NCI-H345 treated with DMSO at 0.1 percent for 48 hours (cell line): Measurements from ENCODE around the gene TMEFF2.
A peak's percentile ranks its signal among the peaks of the same experiment; 100 is the strongest.
"Not testable (repeated sequence)": the region's sequence is repeated elsewhere in the genome, so short reads cannot be mapped to it uniquely, and the experiment has no call there.

Source experiments
- DNase-seq: peaks from one replicate; lab custom pipeline; 2025; ENCODE audit not compliant: unreplicated experiment; lab: John Stamatoyannopoulos, UW

Gene TMEFF2

DNA sequence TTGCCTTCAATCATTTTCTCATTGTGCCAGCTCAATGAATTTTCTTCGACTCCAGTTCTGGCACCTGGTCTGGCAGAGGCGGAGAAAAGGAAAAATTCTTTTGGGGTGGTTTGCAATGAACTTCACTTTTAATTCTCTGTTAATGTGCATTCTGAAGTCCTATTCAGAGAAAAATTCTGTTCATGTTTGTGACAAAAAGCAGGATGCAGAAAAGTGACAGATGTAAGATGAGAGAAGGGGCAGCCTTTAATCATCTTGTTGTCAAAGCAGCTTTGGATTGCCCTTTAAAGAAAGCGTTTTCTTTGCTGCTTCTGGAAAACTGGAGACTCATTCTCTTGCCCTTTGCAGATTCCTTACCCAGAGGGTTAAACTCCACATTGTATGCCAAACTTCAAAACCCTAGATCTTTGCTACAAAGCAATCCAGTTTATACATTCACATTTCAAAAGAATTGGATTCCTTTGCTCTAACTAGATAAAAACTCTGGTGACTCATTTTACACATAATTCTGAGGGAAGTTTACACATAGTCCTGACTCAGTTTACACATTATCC is 253.3 kb downstream of the TMEFF2 start:
- no peak for DNase-seq

DNA sequence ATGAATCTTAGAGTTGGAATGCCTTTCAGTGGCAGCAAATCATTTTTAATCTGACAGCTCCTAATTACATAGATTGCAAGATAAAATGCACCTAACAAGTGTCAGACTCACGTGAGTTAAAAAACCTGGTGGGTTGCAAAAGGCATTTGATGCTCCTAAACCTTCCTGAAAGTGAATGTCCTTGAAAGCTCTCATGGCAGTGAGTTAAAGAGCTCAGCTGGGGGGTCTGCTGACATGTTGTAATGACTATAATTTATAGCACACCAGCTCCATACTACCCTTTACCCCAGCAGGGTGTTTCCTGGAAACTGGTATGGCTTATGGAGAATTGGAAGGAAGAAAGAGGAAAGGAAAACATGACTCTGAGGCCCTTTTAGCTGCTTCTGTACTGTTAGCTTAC is 256.0 kb downstream of the TMEFF2 start:
- DNase-seq, result no peak

DNA sequence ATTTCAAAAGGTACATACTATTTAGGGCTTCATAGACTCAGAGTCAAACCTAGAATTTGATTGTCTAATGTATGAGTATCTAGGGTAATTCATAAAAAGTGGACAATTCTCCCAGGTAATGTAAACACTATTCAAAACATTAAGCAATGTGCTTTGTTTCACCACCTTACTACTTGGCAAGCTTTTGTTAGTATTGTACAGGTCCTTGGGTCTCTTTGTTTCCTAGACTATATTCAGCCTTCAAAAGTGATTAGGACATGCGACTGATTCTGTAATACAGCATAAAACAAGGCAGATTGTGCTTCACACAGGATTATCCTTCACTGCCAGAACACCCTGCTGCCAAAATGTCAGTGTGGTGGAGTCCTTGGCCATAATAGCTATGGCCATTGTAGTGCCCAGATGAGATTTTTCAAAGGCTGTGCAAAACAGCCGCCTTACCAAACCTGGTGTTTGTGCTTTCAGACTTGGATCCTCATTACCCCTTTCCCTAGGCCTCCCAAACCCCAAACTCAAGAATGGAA is 257.8 kb downstream of the TMEFF2 start:
- DNase-seq, result no peak

DNA sequence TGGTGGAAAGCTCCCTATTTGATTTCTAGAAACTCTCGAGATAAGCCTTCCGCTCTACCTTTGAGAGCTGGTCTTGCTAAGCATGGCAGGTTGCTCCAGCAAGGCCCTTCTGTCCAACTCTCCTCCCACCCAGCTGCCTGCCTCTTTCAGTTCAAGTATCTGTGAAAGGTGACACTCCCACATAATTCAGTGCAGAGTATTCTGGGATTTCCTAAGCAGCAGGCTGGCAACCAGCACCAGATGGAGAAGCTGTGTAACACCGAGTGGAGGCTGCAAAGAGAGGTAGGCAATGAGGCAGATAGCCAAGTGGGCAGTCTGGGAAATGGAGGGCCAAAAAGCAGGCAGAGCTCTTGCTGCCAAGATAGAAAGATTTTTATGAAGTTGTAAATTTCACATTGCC is 259.5 kb downstream of the TMEFF2 start:
- DNase-seq, result peak; percentile 66

DNA sequence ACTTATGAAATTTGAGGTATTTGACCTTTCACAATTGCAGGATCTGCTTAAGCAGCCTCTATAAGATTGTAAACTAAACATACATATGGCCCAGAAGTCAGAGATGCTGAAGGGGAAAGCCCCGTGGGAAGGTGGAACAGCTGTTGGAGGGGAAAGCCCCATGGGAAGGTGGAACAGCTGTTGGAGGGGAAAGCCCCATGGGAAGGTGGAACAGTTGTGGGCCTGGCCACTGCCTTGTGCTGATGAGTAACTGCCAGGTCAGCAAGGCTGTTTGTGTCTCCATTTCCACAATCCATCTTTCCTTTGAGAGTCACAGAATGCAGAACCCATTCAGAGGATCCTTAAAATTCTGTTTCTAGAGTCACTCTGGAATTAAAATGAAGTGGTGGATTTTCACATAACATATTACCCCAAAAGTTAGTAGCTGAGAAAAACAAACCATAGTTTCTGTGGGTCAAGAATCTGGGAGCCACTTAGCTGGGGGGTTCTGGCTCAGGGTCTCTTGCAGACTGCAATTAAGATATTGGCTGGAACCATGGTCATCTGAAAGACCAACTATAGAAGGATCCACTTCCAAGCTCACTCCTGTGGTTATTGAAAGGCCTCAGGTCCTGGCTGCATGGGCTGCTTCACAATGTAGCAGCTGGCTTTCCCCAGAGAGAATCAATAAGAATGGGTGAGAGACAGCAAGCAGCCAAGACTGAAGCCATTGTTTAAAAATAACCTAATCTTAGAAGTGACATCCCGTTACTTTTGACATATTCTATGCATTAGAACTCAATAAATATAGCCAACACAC is 261.2 kb downstream of the TMEFF2 start:
- no peak for DNase-seq

DNA sequence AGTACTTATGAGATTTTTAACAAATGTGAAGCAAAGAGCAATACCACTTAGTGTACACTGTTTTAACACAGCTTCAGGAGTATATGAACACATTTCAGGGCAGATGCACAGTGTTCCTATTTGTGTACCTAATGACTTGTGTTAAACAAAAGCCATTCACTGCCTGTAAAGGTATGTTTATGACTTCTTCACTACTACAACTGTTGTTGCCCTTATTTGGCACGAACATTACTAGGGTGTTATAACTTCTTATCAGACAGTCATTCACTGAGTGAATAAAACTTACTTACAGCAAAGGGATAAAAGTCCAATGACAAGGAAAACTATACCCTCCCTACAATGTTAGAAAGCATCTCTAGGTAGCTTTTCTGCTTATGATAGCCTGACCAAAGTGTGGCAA is 262.4 kb downstream of the TMEFF2 start:
- no peak for DNase-seq

DNA sequence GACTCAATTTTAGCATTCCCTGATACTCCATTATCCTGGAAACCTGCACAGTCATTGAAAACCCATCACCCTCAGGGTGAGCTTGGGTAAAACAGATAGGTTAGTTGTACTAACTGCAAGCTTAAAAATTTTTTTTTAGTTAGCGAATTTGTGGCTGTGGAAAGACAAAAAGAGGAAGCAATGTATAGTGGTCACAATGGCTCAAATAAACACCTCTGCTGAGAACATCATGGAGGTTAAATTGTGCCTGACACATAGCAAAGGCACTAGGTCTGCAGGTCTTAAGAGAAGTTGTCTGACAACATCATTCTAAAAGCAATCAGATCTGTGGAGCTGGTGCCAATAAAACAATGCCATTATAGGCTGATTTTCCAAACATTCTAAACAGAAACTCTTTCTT is 263.4 kb downstream of the TMEFF2 start:
- DNase-seq, result no peak

DNA sequence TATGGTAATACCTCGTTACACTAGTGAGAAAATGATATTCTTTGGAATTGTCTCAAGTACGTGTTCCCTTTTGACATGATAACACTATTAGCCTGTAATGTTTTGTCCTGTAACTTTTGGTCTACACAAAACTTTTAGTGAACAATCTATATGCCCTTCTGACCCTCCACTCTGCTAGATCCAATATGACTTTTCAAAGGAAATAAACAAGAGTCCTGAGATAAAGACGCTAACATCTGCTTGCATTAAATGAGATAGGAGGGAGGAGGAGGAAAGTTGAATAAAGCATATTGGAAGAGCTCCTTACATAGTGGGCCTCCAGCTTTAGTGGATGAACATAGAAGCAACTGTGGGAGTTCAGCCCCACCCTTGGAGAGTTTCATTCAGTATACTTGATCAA is 264.5 kb downstream of the TMEFF2 start:
- DNase-seq, result no peak

DNA sequence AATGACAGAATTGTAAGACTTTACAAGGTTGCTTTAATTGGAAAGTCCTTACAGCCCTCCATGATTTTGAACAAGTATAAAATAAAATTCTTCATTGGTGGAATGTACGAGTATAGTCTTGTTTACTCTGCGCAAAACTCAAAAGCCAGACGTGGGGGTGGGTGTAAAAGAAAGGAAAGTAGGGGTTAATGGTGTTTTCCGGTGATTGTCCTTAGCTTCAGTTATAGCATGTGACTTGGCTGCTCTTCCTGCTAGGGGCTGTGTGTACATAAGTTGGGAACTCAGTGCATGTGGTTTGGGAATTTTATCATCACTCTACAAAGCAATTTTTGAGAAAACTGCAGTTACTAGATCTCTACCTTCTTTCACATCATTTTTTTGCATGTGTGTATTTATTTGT is 265.4 kb downstream of the TMEFF2 start:
- DNase-seq, result no peak

DNA sequence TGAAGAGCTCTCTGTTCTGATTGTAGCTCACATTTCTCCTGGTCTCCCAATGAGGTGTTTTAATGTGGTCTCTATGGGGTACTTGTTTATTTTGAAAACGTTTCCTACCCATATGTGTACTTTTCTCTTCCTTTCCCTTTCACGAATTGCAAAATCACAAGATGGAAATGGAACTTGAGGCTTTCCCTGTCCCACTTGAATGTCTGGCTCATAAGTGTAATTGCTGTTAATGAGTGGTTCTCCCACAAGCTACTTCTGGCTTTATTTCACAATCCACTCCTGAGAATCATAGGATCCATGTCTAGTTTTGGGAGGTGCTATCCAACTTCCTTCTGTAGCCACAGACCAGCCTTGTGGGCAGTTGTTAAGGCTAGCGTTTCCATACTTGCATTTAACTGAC is 266.7 kb downstream of the TMEFF2 start:
- DNase-seq, result no peak

DNA sequence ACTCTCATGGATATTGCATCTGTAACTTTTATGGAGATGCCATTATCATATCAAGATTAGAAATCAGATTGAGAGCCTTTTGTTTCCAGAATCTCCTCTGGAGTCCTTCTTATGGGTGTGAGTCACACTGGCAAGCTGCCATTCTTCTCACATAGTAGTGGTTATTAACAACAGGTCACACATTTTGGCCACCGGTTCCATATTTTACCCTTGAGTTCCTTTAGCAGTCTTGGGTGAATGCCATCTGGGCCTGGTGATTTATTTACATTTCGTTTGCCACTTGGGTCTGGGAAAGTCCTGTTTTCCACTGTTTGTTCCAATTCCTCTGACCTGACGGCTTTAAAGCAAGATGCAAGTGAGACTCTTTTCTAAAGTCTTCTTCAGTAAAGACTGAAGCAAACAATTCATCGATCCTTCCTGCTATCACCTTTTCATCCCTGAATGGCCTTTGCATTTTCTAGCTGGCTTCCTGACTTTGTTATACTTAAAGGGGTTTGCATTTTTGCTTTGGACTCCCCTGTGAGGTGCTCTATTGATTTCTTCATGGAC is 267.3 kb downstream of the TMEFF2 start:
- DNase-seq, result no peak

DNA sequence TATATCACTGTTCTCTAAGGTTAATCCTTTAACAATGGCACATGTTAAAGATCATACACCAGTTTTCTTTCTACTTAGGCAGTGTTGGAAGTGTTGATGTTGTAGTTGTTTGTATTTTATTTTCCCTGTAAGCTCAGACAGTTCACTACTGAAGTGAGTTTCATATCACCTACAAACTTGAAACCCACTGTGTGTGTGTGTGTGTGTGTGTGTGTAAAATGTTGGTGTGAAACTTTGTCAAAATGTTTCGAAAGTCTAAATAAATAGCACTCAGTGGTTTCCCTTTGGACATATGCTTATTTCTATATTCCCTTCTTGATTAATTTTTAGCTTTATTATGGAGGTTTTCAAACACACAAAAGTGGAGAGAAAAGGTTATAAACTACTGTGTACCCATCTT is 268.1 kb downstream of the TMEFF2 start:
- DNase-seq, result no peak

DNA sequence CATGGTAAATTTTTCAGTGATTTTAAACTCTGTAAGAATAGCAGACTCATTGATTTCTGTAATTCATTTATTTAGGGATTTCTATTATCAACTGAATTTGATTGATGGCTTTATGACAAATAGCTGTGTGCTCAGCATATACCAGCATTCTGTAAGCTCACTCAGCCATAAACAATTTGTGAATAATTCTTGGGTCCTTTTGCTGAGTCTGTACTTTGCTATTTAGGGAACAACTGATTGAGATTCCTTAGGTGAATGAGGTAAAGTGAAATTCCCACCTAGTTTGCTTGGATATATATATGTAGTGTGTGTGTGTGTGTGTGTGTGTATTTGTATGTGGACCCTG is 271.1 kb downstream of the TMEFF2 start:
- DNase-seq, result no peak

DNA sequence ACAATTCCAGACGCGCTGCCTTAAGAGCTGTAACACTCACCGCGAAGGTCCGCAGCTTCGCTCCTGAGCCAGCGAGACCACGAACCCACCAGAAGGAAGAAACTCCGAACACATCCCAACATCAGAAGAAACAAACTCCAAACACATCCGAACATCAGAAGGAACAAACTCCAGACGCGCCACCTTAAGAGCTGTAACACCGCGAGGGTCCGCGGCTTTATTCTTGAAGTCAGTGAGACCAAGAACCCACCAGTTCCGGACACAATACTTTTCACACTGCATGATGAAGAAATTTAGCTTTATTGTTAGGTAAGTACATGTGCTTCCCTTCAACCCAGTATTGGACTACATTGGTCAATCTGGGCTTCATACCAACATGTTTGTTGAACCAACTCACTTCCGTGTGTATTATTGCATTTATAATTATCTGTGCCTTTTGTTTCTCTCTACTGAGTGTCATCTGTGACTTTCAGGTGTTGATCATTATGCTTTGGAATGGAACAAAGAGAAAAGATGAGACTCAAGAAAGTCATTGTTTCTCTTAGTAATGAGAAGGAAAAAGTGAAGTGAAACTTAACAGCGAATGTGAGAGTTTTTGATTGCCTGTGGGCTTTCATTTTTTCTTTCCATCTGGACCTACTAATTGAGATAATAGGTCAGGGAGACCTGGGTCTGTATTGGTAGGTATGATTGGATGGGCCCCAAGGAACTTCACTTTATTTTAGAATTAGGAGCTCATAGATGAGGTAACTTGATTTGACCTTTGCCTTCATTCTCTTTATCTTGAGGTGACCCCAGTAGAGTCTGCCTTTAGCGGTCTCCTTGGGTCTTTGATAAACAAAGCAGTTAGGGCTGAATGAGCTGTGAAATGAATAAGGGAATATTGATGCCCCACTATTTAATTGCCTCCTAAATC is 271.7 kb downstream of the TMEFF2 start:
- DNase-seq, result no peak

DNA sequence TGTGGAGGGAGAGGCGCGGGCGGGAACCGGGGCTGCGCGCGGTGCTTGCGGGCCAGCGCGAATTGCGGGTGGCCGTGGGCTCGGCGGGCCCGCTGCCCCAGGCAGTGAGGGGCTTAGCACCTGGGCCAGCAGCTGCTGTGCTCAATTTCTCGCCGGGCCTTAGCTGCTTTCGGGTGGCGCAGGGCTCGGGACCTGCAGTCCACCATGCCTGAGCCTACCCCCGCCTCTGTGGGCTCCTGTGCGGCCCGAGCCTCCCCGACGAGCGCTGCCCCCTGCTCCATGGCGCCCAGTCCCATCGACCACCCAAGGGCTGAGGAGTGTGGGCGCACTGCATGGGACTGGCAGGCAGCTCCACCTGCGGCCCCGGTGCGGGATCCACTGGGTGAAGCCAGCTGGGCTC is 273.1 kb downstream of the TMEFF2 start:
- not testable (repeated sequence) for DNase-seq

DNA sequence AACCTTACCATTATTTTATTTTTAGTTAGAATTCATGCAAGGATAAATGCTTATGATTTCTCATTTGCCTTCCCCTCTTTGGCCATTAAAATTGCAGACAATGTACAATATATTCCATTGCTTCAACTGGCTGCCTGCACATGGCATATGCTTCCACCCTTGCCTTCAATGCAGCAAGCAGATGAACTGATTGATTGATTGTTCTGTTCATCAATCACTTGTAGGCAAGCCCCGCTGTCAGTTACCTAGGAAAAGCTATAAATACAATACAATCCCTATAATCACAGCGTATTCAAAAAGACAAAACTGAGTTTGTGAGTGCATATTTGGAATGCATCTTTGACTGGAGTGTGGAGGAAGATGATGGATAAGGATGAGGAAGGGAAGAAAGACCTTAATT is 274.2 kb downstream of the TMEFF2 start:
- DNase-seq, result no peak

DNA sequence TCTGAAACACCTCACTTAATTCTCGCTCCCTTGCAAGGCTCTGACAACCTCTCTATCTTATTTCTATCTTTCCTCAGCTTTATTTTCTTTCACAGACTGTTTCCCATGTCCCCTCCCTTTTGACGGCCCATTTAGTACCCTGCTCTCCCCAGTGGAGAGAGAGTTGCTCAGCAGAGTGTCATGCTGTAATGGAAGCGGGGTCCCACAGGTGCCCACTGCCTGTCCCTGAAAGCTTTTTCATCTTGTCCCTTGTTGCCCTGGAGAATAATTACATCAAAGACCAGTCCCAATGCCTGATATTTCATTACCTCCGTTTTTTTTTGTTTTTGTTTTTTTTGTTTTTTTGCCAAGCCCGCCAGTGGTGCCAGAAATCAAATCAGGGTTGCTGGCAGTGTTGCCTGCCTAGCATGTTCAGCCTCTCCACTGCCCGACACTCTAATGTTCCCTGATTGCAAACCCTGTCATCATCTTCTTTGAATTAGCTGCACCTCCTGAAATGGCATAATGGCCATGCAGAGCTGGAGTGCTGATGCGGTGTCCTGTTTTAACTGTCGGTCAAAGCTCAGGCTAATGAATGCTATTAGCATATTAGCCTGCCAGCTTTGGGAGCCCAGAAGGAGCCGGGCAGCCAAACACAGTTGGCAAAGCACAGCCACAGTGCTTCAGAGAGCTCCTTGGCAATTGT is 276.6 kb downstream of the TMEFF2 start:
- DNase-seq, result no peak

DNA sequence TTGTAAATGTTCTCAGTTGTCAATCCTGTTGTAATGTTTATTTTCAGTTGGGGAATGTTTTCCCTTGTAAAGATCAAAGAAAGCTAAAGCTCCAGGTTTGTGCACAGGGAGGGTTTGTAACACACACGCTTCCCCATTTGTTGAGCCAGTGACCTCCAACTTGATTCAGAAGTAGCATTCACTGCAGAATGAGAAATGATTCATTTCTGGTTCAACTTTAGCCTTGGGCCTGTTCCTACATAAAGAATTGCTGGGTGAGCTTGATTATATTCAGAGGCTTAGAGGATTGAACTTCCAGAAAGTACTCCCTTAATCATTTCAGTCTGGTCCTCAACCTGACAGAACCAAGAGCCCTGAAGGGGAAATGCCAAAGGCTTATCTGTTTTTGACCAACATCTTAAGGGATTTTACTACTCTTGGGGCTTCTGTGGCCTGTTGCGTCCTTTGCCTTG is 277.3 kb downstream of the TMEFF2 start:
- no peak for DNase-seq

DNA sequence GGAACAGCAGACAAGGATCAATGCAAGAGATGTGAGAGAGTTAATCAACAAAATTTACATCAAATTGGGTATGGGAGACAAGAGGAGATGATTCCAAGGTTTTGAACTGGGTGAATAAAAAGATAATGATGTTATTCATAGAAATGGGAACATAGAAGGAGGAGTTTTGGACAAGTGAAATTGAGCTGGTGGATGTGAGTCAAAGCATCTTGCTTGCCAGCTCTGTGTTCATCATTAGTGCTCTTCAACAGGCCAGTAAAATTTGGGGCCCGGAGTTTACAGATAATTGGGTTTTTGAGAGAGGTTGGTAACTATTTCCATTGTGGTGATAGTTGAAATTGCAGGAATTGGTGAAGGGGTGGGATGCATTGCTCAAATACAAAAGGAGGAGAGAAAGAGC is 277.9 kb downstream of the TMEFF2 start:
- no peak for DNase-seq

DNA sequence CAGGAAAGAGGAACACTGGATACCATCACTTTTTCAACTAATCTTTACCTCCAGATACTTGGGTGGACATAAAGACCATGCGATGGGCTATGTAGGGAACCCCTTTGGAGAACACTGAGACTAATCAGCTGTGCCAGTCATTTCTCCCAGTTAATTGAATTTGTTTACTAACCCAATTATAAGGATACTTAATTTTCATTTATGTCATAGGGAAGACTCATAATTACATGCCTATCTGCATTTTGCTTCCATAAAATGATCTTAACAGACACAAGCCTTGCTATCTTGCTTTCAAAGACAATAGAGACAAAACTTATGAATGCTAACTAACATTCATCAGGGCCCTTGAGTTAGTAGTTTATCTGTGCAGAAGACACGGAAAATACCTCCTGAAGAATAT is 279.0 kb downstream of the TMEFF2 start:
- DNase-seq, result no peak

DNA sequence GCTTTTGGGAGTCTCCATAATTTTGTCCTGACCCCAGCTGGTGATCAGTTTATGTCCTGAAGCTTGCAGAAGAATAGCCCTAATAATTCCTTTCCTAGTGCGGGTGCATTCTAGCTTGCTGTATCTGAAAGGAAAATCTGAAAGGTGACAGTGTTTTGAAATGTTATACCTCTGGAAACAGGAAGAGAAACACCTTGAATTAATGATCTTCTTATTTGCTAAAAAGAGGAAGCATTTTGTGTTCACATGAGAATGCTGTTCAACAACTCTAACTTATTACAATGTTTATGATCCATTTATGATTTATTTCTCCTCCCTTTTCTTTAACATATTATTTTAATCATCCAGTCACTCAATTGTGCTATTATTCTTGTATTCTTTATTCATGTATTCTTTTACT is 280.9 kb downstream of the TMEFF2 start:
- no peak for DNase-seq
